HG03520 (cell line): ENCODE measurements around the gene DCAF17.
"Not testable (repeated sequence)": the region's sequence is repeated elsewhere in the genome, so short reads cannot be mapped to it uniquely, and the experiment has no call there.

ENCODE experiments used
- ATAC-seq: cut with Tn5 transposase; IDR thresholded peaks from one replicate; pipeline ENCODE4 v1.9.1; 2021; ENCODE audit warnings: mild to moderate bottlenecking, moderate library complexity; ENCODE audit not compliant: unreplicated experiment

DCAF17 gene

DNA sequence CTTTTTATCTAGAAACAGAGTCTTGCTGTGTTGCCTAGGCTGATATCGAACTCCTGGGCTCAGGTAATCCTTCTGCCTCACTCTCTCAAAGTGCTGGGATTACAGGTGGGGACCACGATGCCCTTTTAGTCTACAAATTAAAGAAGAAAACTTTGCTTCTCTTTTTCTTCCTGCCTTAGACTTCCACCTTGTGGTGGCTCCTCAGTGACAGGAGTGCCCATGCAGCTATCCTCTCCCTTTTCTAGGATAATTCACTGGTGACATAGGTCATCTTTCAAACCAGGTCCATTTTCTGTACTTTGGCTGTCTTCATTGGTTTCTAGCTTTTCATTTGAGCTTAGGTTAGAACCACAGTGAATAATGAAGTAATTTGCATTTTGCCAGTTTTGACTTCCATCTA lies 13.6 kb downstream of the DCAF17 start:
- no peak for ATAC-seq

- ATAC-seq, result no peak
These were observed 17.0 kb downstream of the DCAF17 start for GRCh38 chr2:171451074-171451473.

DNA sequence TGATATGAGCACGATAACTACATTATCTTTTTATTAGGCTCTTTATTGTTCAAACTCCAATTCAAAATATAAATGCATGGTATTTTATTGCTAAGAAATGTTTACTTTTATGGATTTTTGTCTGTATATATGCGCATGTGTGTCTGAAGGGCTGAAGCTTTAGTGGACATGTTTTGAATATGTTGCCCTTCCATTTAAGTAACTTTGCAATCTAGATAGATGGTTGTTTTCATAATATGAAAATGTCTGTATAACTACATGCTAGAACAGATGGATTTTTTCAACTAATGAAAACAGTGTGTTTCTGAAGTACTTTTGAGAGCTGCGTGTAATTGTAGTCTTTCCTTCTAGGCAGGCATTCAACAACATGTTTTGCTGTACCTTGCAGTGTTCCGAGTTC lies 18.7 kb downstream of the DCAF17 start:
- no peak for ATAC-seq

- ATAC-seq, result no peak
These were observed 25.5 kb downstream of the DCAF17 start for GRCh38 chr2:171459498-171459897.

DNA sequence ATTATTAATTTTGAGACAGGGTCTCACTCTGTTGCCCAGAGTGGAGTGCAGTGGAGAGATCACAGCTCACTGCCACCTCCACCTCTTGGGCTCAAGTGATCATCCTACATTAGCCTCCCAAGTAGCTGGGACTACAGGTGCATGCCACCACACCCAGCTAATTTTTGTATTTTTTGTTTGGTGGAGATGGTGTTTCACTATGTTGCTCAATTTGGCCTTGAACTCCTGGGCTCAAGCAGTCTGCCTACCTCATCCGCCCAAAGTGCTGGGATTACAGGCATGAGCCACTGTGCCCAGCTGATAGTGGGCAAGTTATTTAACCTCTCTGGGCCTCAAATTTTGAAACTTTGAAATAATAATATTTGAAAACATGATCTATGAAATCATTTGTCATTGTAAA lies 26.5 kb downstream of the DCAF17 start:
- ATAC-seq, result no peak

DNA sequence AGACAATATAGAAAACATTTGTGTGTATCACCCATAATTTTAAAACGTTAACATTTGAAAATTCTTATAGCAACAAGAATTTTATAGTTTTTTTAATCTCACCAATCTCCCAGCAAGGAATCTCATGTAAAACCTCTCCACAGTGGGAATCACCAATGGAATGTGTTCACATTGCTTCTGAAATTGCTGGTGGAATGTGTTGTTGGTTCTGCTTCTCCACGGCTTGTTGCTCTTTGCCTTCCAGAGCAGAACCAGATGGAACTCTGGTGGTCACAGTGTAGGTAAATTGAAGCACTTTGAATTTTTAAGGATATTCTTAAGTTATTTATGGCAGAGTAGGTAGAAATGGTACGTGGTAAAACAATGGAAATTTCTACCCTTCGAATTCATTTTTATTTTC lies 35.1 kb downstream of the DCAF17 start:
- no peak for ATAC-seq

- ATAC-seq, result no peak
These were observed 36.1 kb downstream of the DCAF17 start for GRCh38 chr2:171470129-171470528.

GRCh38 chr2:171475979-171476378 lies 42.0 kb downstream of the DCAF17 start:
- no peak for ATAC-seq

DNA sequence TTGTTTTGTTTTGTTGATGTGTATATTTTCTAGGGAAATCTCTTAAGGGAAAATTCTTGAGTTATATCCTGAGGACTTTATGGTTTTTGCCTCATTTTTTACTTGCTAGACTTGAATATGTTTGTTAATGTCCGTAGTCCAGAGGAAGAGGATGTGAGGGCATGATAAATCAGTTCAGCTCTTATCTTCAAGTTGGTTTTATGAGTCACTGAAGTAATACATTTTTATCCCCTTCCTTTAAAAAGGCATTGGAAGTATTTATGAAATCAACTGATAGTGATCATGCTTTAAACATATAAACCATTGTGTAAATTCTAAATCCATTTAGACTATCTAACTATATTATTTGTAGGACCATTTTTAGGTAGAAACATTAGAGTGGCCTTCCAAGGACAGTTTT lies 44.3 kb downstream of the DCAF17 start:
- ATAC-seq, result no peak

GRCh38 chr2:171479154-171479814 lies 45.3 kb downstream of the DCAF17 start:
- peak; percentile 63 for ATAC-seq

- ATAC-seq, result no peak
These were observed 46.9 kb downstream of the DCAF17 start for GRCh38 chr2:171480908-171481307.

GRCh38 chr2:171482308-171482707 lies 48.3 kb downstream of the DCAF17 start:
- ATAC-seq, result no peak

DNA sequence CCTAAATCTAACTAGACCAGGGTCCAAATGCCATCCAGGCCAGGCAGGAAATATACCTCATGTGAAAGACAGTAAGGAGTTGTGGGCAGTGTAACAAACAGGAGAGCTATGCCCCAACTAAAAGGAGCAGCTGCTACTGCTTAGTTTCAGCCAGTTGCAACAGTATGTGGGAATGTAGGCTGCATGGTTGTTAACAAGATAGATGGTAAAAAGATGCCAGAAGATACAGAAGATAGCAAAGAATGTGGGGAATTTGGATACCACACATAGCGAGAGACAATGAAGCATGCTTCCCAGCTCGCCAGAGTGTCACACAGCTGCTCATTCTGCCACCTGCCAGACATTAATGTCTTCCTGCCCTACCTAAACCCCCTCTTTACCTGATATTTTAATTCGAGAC lies 48.9 kb downstream of the DCAF17 start:
- no peak for ATAC-seq

DNA sequence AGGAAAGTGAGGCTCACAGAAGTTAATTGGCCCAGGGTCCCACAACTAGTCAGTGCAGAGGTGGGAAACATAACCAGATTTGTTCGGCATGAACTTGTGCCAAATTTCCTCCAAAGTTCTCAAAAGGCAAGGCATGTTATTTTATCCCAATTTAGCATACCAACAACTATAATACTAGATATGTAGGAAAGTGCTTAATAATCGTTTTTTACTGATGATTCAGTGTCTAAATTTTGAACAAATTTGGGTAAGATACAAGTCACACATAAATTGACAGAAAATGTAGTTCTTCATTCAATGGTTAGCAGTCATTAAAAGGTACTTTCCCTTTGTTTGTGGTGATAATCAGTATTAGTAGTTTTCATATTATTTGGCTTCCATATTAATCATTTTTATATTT lies 49.8 kb downstream of the DCAF17 start:
- ATAC-seq, result no peak

- no peak for ATAC-seq
These were observed 51.1 kb downstream of the DCAF17 start for GRCh38 chr2:171485116-171485515.

DNA sequence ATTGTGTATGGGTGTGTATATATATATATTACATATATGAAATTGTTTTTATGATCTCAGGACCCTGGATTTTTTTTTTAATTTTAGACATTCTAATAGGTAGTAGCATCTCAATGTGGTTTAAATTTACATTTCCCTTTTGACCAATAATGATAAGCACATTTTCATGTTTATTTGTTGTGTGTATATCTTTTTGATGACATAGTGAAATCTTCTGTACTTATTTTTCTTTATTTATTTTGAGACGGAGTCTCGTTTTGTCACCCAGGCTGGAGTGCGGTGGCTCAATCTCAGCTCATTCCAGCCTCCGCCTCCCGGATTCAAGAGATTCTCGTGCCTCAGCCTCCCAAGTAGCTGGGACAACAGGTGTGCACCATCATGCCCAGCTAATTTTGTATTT lies 53.2 kb downstream of the DCAF17 start:
- no peak for ATAC-seq

GRCh38 chr2:171487803-171488259 lies 53.8 kb downstream of the DCAF17 start:
- no peak for ATAC-seq

- no peak for ATAC-seq
These were observed 56.6 kb downstream of the DCAF17 start for GRCh38 chr2:171490577-171490976.

GRCh38 chr2:171491292-171491691 lies 57.3 kb downstream of the DCAF17 start:
- no peak for ATAC-seq

- ATAC-seq, result no peak
These were observed 58.6 kb downstream of the DCAF17 start for GRCh38 chr2:171492664-171493063.

DNA sequence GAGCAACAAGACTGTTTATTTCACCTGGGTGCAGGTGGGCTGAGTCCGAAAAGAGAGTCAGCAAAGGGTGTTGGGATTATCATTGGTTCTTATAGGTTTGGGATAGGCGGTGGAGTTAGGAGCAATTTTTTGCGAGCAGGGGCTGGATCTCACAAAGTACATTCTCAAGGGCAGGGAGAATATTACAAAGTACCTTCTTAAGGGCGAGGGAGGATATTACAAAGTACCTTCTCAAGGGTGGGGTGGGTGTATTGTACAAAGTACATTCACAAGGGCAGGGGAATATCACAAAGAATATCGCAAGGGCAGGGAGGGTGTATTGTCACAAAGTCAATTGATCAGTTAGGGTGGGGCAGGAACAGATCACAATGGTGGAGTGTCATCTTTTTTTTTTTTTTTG lies 63.6 kb downstream of the DCAF17 start:
- ATAC-seq, result not testable (repeated sequence)

DNA sequence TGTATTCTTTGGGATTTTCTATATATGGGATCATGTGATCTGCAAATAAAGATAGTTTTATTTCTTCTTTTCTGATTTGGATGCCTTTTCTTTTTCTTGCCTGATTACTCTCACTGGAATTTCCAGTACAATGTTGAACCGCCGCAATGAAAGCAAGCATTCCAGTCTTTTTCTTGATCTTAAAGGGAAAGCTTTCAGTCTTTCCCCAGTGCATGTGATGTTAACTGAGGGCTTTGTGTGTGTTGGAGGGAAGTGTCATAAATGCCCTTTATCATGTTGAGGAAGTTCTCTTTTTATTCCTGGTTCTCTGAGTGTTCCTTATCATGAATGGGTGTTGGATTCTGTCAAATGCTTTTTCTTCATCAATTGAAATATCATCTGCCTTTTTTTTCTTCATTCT lies 71.3 kb downstream of the DCAF17 start:
- no peak for ATAC-seq
